Natural killer cell treated with Interleukin-12 subunit alpha and Interleukin-12 subunit beta and Interleukin-15 and Interleukin-18, amount 100 ng/mL, for 72 hours (primary cell): ENCODE data around the gene DNAH5. TPM values are rescaled to one million over a fixed set of nuclear protein-coding genes. Genes with fewer than 3 reads are reported as not detected.
"Not testable (repeated sequence)": the region's sequence is repeated elsewhere in the genome, so short reads cannot be mapped to it uniquely, and the experiment has no call there.

Experiments
- ATAC-seq, 2 donors: fragments of 150-1000 bp; cut with Tn5 transposase in 1 of 2; sonication (Bioruptor Pico), chemical (Tn5 transposase) in 1 of 2; 2 replicates each; pipeline ENCODE4 v1.10.0; 2021
- DNase-seq: peaks from one replicate; pipeline ENCODE4 v3.0.0; 2022; ENCODE audit warnings: low spot score
- H3K27ac Mint-ChIP-seq, 2 donors: 1 replicate in 1 of 2; 2 replicates in 1 of 2; pipeline ENCODE4 v1.8.0; 2022; ENCODE audit warnings: mixed read lengths in 2 of 2, mild to moderate bottlenecking in 1 of 2, moderate library complexity in 1 of 2
- H3K27me3 Mint-ChIP-seq, 2 donors: 1 replicate in 1 of 2; 2 replicates in 1 of 2; pipeline ENCODE4 v1.8.0; 2022; ENCODE audit warnings: mixed read lengths in 2 of 2
- H3K36me3 Mint-ChIP-seq: one replicate; pipeline ENCODE4 v1.8.0; 2022; ENCODE audit warnings: mixed read lengths
- H3K4me1 Mint-ChIP-seq, 2 donors: 1 replicate in 1 of 2; 2 replicates in 1 of 2; pipeline ENCODE4 v1.8.0; 2022; ENCODE audit warnings: low read depth in 2 of 2, mixed read lengths in 2 of 2, mild to moderate bottlenecking in 1 of 2
- H3K4me3 Mint-ChIP-seq: one replicate; pipeline ENCODE4 v1.8.0; 2022; ENCODE audit warnings: mixed read lengths
- H3K9me3 Mint-ChIP-seq: 2 replicates; pipeline ENCODE4 v1.8.0; 2022; ENCODE audit warnings: mixed read lengths
- total RNA-seq, 2 donors: library from RNA; stranded (reverse); gene quantifications; one replicate each; pipeline ENCODE4 v1.2.3, GENCODE V29; 2022

The DNAH5 gene
- total RNA-seq, 2 donors from 2014 or later, result not detected

GRCh38 chr5:13859270-13860065 lies 85.0 kb downstream of the DNAH5 start:
- Mint-ChIP-seq H3K4me1 (no peaks in the 10 kb centered on the region), H3K36me3 (peaks cover 6% of the 10 kb centered on the region), H3K4me3 (no peak overlapping the region), H3K9me3 (peaks cover 30% of the 10 kb centered on the region), H3K27me3 (no peaks in the 10 kb centered on the region), H3K27ac (no peak overlapping the region)
- no peak for ATAC-seq
- DNase-seq, result no peak

DNA sequence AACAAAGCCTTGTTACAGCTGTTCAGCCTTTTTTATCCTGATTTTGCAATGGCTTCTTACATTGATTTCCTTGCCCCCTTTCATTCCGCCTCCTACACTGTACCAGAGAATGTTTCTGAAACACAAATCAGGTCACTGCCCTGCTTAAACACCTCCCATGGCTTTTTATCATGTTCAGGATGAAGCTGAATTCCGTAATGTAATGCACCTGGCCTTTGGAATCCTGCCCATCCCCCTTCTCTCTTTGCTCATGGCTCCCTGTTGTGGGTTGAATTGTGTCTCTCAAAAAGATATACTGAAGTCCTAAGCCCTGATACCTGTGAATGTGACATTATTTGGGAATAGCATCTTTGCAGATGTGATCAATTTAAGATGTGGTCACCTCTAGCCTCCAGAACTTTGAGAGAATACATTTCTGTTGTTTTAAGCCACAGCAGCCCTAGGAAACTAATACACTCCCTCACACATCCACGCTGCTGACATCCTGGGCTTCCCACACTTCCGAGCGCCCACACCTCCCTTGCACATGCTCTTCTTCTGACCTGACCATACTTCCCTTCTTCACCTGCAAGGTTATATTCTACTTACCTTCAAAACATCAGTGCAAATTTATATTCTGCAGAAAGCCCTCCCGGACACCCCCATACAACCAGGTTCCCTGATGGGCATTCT lies 101.2 kb downstream of the DNAH5 start:
- H3K27me3 Mint-ChIP-seq, result no peaks in the 10 kb centered on the region
- no peak overlapping the region for H3K27ac Mint-ChIP-seq
- H3K4me1 Mint-ChIP-seq, result no peaks in the 10 kb centered on the region
- ATAC-seq (no peak), DNase-seq (no peak)
- peaks cover 7% of the 10 kb centered on the region for H3K9me3 Mint-ChIP-seq
- no peaks in the 10 kb centered on the region for H3K36me3 Mint-ChIP-seq
- H3K4me3 Mint-ChIP-seq, result no peak overlapping the region

DNA sequence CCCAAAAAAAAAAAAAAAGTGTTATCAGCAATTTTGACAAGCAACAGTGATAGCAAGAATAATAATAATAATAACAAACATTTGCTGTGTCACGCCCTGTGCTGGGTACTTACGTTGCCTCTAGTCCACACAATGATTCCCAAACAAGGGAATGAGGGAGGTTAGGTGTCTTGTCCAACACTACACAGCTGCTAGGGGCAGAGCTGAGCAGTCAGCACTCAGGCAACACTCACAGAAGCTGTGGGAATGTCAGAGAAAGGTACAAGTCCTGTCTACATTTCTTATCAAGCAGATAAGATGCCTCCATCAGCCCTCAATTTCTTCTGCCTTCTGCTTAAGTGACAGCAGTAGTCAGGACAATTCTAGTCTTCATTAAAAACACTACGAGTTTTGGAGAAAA lies 111.0 kb downstream of the DNAH5 start:
- Mint-ChIP-seq H3K36me3 (peaks cover 5% of the 10 kb centered on the region), H3K9me3 (peaks cover 12% of the 10 kb centered on the region), H3K4me1 (no peaks in the 10 kb centered on the region), H3K27ac (no peak overlapping the region), H3K27me3 (no peaks in the 10 kb centered on the region), H3K4me3 (no peak overlapping the region)
- ATAC-seq (no peak), DNase-seq (no peak)

GRCh38 chr5:13831351-13831750 lies 113.1 kb downstream of the DNAH5 start:
- Mint-ChIP-seq H3K9me3 (peaks cover 4% of the 10 kb centered on the region), H3K36me3 (no peaks in the 10 kb centered on the region), H3K4me1 (no peaks in the 10 kb centered on the region), H3K4me3 (no peak overlapping the region), H3K27ac (no peak overlapping the region), H3K27me3 (no peaks in the 10 kb centered on the region)
- DNase-seq (no peak), ATAC-seq (no peak)

GRCh38 chr5:13830536-13830935 lies 114.0 kb downstream of the DNAH5 start:
- Mint-ChIP-seq H3K27me3 (no peaks in the 10 kb centered on the region), H3K4me3 (no peak overlapping the region), H3K4me1 (no peaks in the 10 kb centered on the region), H3K9me3 (no peaks in the 10 kb centered on the region), H3K27ac (no peak overlapping the region), H3K36me3 (no peaks in the 10 kb centered on the region)
- DNase-seq, result no peak
- ATAC-seq, result no peak

- Mint-ChIP-seq H3K4me1 (no peaks in the 10 kb centered on the region), H3K27me3 (no peaks in the 10 kb centered on the region), H3K36me3 (no peaks in the 10 kb centered on the region), H3K4me3 (no peak overlapping the region), H3K9me3 (no peaks in the 10 kb centered on the region), H3K27ac (no peak overlapping the region)
- DNase-seq (no peak), ATAC-seq (no peak)
Measured at GRCh38 chr5:13821366-13821765, 123.1 kb downstream of the DNAH5 start.

GRCh38 chr5:13816126-13816525 lies 128.4 kb downstream of the DNAH5 start:
- Mint-ChIP-seq H3K9me3 (no peaks in the 10 kb centered on the region), H3K36me3 (no peaks in the 10 kb centered on the region), H3K4me3 (no peak overlapping the region), H3K27ac (no peak overlapping the region), H3K4me1 (no peaks in the 10 kb centered on the region), H3K27me3 (no peaks in the 10 kb centered on the region)
- ATAC-seq (no peak), DNase-seq (no peak)

GRCh38 chr5:13814301-13814700 lies 130.2 kb downstream of the DNAH5 start:
- DNase-seq (no peak), ATAC-seq (no peak)
- no peak overlapping the region for H3K4me3 Mint-ChIP-seq
- no peaks in the 10 kb centered on the region for H3K4me1 Mint-ChIP-seq
- H3K27ac Mint-ChIP-seq, result no peak overlapping the region
- H3K36me3 Mint-ChIP-seq, result no peaks in the 10 kb centered on the region
- peaks cover 5% of the 10 kb centered on the region for H3K9me3 Mint-ChIP-seq
- H3K27me3 Mint-ChIP-seq, result no peaks in the 10 kb centered on the region

DNA sequence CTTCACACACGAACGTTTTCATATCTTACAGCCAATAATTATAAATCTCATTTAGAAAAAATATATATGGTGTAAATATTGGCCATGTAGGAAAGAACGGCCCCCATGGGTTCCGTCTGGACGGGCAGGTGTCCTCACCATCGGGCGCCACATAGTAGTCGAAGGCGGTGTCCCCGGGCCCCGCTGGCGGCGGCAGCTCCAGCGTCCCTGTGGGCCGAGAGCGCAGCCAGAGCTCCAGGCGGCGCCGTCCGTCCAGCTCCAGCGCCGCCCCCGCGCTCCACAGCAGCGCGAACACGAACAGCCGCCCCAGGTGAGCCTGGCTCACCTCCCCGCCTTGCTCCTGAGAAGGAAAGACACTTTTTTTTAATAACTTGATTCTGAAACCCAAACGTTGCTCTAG lies 134.6 kb downstream of the DNAH5 start:
- Mint-ChIP-seq H3K36me3 (no peaks in the 10 kb centered on the region), H3K4me1 (no peaks in the 10 kb centered on the region), H3K9me3 (peaks cover 5% of the 10 kb centered on the region), H3K4me3 (no peak overlapping the region), H3K27me3 (no peaks in the 10 kb centered on the region), H3K27ac (no peak overlapping the region)
- ATAC-seq (no peak), DNase-seq (no peak)

DNA sequence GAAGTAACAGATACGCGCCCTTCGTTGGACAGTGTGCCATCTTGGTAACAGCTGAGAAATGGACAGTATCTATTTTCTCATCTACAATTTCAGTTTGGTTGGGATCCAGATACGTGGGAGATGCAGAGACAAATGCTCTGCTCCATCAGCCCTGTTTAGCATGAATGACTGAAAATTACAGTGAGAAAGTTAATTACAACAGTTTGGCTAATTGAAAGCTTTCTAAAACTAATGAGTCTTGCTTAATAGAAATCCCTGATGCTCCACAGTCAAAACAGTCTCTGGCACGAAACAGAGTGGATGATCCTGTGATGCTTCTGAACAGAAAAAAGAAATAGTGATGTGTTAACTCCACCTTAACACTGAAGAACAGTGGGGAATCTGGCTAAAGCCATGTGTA lies 140.2 kb downstream of the DNAH5 start:
- Mint-ChIP-seq H3K36me3 (no peaks in the 10 kb centered on the region), H3K9me3 (peaks cover 6% of the 10 kb centered on the region), H3K27ac (no peak overlapping the region), H3K4me3 (no peak overlapping the region), H3K27me3 (no peaks in the 10 kb centered on the region), H3K4me1 (no peaks in the 10 kb centered on the region)
- no peak for ATAC-seq
- DNase-seq, result no peak

GRCh38 chr5:13798569-13798968 lies 145.9 kb downstream of the DNAH5 start:
- ATAC-seq, result not testable (repeated sequence)
- peaks cover 12% of the 10 kb centered on the region for H3K9me3 Mint-ChIP-seq

DNA sequence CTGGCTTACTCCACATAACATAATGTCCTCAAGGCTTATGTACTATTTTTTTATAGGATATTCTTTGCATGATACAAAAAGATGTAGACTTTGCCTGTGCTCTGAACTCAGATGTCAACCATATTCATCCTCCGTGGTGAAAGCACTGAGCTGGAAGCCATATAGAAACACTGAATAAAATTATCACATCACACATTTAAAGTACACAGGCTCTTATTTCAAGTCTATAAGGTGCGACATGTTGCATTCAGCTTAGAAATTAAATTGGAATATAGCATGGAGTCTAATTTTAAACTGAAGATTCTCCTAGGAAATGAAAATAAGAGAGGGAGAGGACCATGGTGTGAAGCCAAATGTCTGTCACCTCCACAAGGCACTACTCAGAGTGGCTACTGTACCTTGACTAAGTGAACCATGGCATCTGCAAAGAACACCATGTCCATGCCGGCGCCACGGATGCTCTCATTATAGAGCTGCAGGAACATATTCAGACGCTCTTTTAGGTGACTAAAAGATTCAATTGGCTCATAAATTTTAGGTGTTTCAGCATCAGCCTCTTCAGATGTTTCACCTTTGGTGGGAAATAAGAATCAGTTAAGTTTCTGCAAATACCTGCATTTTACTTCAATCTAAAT lies 158.6 kb downstream of the DNAH5 start:
- Mint-ChIP-seq H3K4me3 (no peak overlapping the region), H3K9me3 (peaks cover 12% of the 10 kb centered on the region), H3K4me1 (no peaks in the 10 kb centered on the region), H3K27me3 (no peaks in the 10 kb centered on the region), H3K27ac (no peak overlapping the region), H3K36me3 (peaks cover 4% of the 10 kb centered on the region)
- DNase-seq (no peak), ATAC-seq (no peak)

More at GRCh38 chr5:13798569-13798968, 145.9 kb downstream of the DNAH5 start:
- not testable (repeated sequence) for H3K27me3 Mint-ChIP-seq, DNase-seq, H3K36me3 Mint-ChIP-seq, H3K27ac Mint-ChIP-seq, H3K4me1 Mint-ChIP-seq, H3K4me3 Mint-ChIP-seq

DNA sequence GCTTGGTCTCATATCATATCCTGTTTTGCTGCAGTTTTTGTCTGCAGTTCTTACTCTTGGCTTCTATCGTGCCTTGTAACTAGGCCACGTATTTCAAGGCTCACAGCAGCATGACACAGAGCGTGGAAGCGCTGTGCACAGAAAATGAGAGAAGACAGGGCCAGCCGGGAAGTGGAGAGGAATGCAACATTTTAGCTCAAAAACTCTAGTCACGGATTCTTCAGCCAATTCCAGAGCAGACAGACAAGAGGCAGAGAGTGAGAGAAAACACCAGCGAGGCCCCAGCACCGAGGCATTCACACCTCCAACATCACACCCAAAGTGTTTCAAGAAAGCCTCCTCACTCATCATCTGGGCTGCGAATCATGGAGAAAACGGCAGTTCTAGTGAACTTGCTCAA lies 160.8 kb downstream of the DNAH5 start:
- Mint-ChIP-seq H3K27me3 (no peaks in the 10 kb centered on the region), H3K4me1 (no peaks in the 10 kb centered on the region), H3K4me3 (no peak overlapping the region), H3K36me3 (peaks cover 4% of the 10 kb centered on the region), H3K27ac (no peak overlapping the region), H3K9me3 (peaks cover 19% of the 10 kb centered on the region)
- ATAC-seq, result no peak
- DNase-seq, result no peak

GRCh38 chr5:13780081-13780480 lies 164.4 kb downstream of the DNAH5 start:
- Mint-ChIP-seq H3K4me1 (no peaks in the 10 kb centered on the region), H3K4me3 (no peak overlapping the region), H3K9me3 (peaks cover 19% of the 10 kb centered on the region), H3K36me3 (peaks cover 4% of the 10 kb centered on the region), H3K27ac (no peak overlapping the region), H3K27me3 (no peaks in the 10 kb centered on the region)
- ATAC-seq, result no peak
- no peak for DNase-seq
